ENCODE results near the gene ZSCAN26. TPM values are rescaled to one million over a fixed set of nuclear protein-coding genes. Genes with fewer than 3 reads are reported as not detected.

ZSCAN26 gene
- total RNA-seq, 1 experiment from 2014 or later, result 10.8 TPM

DNA sequence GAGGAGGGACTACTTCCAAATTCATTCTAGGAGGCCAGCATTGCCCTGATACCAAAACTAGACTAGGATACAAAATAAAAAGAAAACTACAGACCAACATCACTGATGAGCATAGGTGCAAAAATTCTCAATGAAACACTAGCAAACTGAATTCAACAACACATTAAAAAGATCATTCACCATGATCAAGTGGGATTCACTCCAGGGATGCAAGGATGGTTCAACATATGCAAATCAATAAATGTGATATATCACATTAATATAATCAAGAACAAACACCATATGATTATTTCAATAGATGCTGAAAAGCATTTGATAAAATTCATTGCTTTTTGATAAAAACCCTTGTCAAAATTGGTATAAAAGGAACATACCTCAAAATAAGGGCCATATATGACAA, 24.6 kb downstream of the ZSCAN26 start:
- CTCF ChIA-PET, result no interaction called here
- POLR2A ChIA-PET (ENCODE audit: unreplicated experiment), result no interaction called here
- Histone ChIP-seq H3K4me3 (ENCODE audit: low read length) (no peak overlapping the region), H3F3A (ENCODE audit: low read length, unreplicated experiment) (no peaks in the 10 kb centered on the region), H3K9me3 (ENCODE audit: low read length) (no peaks in the 10 kb centered on the region), H3K27ac (ENCODE audit: low read length) (no peak overlapping the region), H4K20me1 (ENCODE audit: low read length) (no peaks in the 10 kb centered on the region), H2AFZ (ENCODE audit: low read length) (no peak overlapping the region), H3K9me2 (replicated peaks; ENCODE audit: low read length) (no peaks in the 10 kb centered on the region), H3K9ac (ENCODE audit: low read length) (no peak overlapping the region), H3K79me2 (ENCODE audit: low read length) (no peaks in the 10 kb centered on the region), H3K4me2 (ENCODE audit: low read length) (no peak overlapping the region), H3K27me3 (ENCODE audit: low read length) (no peaks in the 10 kb centered on the region), H3K36me3 (ENCODE audit: low read depth, low read length) (peaks cover 16% of the 10 kb centered on the region), H3K4me1 (ENCODE audit: insufficient read depth, low read length) (no peaks in the 10 kb centered on the region)
- BruUV-seq (replicated peaks), result no TSS peak
- intact Hi-C loops (cut with micrococcal nuclease), result no loop called here
- DNase-seq (no peak), ATAC-seq (no peak)
- TF ChIP-seq EZH2 (IDR thresholded peaks at IDR 0.05; ENCODE audit: low read length, unreplicated experiment), result no peak
- TF ChIP-seq, protein P1, sequence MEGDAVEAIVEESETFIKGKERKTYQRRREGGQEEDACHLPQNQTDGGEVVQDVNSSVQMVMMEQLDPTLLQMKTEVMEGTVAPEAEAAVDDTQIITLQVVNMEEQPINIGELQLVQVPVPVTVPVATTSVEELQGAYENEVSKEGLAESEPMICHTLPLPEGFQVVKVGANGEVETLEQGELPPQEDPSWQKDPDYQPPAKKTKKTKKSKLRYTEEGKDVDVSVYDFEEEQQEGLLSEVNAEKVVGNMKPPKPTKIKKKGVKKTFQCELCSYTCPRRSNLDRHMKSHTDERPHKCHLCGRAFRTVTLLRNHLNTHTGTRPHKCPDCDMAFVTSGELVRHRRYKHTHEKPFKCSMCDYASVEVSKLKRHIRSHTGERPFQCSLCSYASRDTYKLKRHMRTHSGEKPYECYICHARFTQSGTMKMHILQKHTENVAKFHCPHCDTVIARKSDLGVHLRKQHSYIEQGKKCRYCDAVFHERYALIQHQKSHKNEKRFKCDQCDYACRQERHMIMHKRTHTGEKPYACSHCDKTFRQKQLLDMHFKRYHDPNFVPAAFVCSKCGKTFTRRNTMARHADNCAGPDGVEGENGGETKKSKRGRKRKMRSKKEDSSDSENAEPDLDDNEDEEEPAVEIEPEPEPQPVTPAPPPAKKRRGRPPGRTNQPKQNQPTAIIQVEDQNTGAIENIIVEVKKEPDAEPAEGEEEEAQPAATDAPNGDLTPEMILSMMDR (conservative IDR thresholded peaks at IDR 0.05; ENCODE audit: low read depth, low read length), result no peak

DNA sequence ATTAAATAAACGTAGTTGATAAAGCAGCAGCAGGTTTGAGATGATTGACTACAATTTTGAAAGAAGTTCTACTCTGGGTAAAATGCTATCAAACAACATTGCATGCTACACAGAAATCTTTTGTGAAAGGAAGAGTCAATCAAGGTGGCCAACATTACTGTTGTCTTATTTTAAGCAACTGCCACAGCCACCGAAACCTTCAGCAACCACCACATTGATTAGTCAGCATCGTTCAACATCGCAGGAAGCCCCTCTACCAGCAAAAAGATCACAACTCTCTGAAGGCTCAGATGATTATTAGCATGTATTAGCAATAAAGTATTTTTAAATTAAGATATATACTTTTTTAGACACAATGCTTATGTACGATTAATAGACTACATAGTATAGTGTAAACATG, 28.4 kb downstream of the ZSCAN26 start:
- H3K4me3 ChIP-seq (ENCODE audit: low read length), result no peak overlapping the region
- no peaks in the 10 kb centered on the region for H3K9me3 ChIP-seq (ENCODE audit: low read length)
- no peaks in the 10 kb centered on the region for H4K20me1 ChIP-seq (ENCODE audit: low read length)
- ChIA-PET CTCF (no interaction called here), POLR2A (ENCODE audit: unreplicated experiment) (no interaction called here)
- H3K9ac ChIP-seq (ENCODE audit: low read length), result no peak overlapping the region
- intact Hi-C loops (cut with micrococcal nuclease), result no loop called here
- no TSS peak for BruUV-seq (replicated peaks)
- no peak overlapping the region for H3K27ac ChIP-seq (ENCODE audit: low read length)
- H3F3A ChIP-seq (ENCODE audit: low read length, unreplicated experiment), result no peaks in the 10 kb centered on the region
- DNase-seq (no peak), ATAC-seq (no peak)
- no peak overlapping the region for H2AFZ ChIP-seq (ENCODE audit: low read length)
- H3K79me2 ChIP-seq (ENCODE audit: low read length), result no peaks in the 10 kb centered on the region
- TF ChIP-seq, protein P1 (conservative IDR thresholded peaks at IDR 0.05; ENCODE audit: low read depth, low read length), result no peak
- TF ChIP-seq EZH2phosphoT487 (IDR thresholded peaks at IDR 0.05; ENCODE audit: borderline replicate concordance, low read length) (no peak), EZH2 (IDR thresholded peaks at IDR 0.05; ENCODE audit: low read length, unreplicated experiment) (no peak)
- H3K27me3 ChIP-seq (ENCODE audit: low read length), result no peaks in the 10 kb centered on the region
- no peaks in the 10 kb centered on the region for H3K4me1 ChIP-seq (ENCODE audit: insufficient read depth, low read length)
- H3K4me2 ChIP-seq (ENCODE audit: low read length), result no peak overlapping the region
- no peaks in the 10 kb centered on the region for H3K9me2 ChIP-seq (replicated peaks; ENCODE audit: low read length)
- peaks cover under 1% of the 10 kb centered on the region; the same call in 1 of the 2 replicates for H3K36me3 ChIP-seq (ENCODE audit: low read depth, low read length)

DNA sequence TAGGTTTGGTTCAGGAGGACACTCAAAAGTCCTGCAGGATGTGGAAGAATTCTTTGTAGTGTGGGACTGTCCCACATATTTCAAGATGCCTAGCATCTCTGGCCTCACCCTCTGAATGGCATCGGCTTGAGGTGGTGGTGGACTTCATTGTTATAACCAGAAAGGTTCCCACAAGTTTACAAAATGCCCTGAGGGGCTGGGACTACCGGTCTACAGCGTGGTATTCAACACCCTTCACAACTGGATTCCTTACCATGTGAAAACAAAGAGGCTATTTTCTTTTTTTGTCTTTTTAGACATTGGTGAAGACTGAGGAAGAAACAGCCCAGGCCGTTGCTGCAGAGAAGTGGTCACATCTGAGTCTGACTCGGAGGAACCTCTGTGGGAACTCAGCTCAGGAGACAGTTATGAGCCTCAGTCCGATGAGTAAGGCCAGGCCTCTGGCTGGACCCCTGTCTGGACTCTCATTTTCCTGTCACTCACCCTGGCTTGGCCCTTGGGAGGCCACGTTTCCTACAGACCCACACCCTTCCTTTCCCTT, 29.6 kb downstream of the ZSCAN26 start:
- DNase-seq, result no peak
- ATAC-seq, result no peak
- POLR2A ChIA-PET (ENCODE audit: unreplicated experiment), result no interaction called here
- Histone ChIP-seq H3K79me2 (ENCODE audit: low read length) (no peaks in the 10 kb centered on the region), H3K4me2 (ENCODE audit: low read length) (no peak overlapping the region), H3K27me3 (ENCODE audit: low read length) (no peaks in the 10 kb centered on the region), H3F3A (ENCODE audit: low read length, unreplicated experiment) (no peaks in the 10 kb centered on the region), H3K4me3 (ENCODE audit: low read length) (no peak overlapping the region), H3K9me2 (replicated peaks; ENCODE audit: low read length) (no peaks in the 10 kb centered on the region), H3K9me3 (ENCODE audit: low read length) (no peaks in the 10 kb centered on the region), H3K9ac (ENCODE audit: low read length) (no peak overlapping the region), H4K20me1 (ENCODE audit: low read length) (no peaks in the 10 kb centered on the region), H3K27ac (ENCODE audit: low read length) (no peak overlapping the region), H2AFZ (ENCODE audit: low read length) (no peak overlapping the region), H3K4me1 (ENCODE audit: insufficient read depth, low read length) (no peaks in the 10 kb centered on the region), H3K36me3 (ENCODE audit: low read depth, low read length) (0 out of 2 replicates have a peak, but pooled peaks cover 8% of the 10 kb centered on the region)
- intact Hi-C loops (cut with micrococcal nuclease), result no loop called here
- no TSS peak for BruUV-seq (replicated peaks)
- CTCF ChIA-PET, result no interaction called here
- TF ChIP-seq EZH2phosphoT487 (IDR thresholded peaks at IDR 0.05; ENCODE audit: borderline replicate concordance, low read length) (no peak), EZH2 (IDR thresholded peaks at IDR 0.05; ENCODE audit: low read length, unreplicated experiment) (no peak)
- TF ChIP-seq, protein P1 (conservative IDR thresholded peaks at IDR 0.05; ENCODE audit: low read depth, low read length), result no peak
